Smooth muscle cell (in vitro differentiated cells): ENCODE measurements around the gene PSMD11. TPM values are rescaled to one million over a fixed set of nuclear protein-coding genes. Genes with fewer than 3 reads are reported as not detected.

Source experiments
- DNase-seq: peaks from one replicate; lab custom pipeline; 2025; ENCODE audit not compliant: unreplicated experiment; lab: John Stamatoyannopoulos, UW
- H2AFZ ChIP-seq: fragments of 200-600 bp; sonication (generic); 2 replicates; pipeline ENCODE4 v1.6.0; 2016; ENCODE audit warnings: antibody characterized with exemption, low read depth, mild to moderate bottlenecking
- H3F3A ChIP-seq: fragments of 200-600 bp; sonication (generic); 2 replicates; pipeline ENCODE4 v1.6.0; 2017; ENCODE audit warnings: antibody characterized with exemption, low read depth
- H3K27ac ChIP-seq: fragments of 200-600 bp; sonication (generic); 2 replicates; pipeline ENCODE4 v1.5.1; 2016; ENCODE audit warnings: low read depth, mild to moderate bottlenecking
- H3K27me3 ChIP-seq: fragments of 200-600 bp; sonication (generic); 2 replicates; pipeline ENCODE4 v1.6.1; 2016; ENCODE audit warnings: low read depth, mild to moderate bottlenecking
- H3K36me3 ChIP-seq: fragments of 200-600 bp; sonication (generic); 2 replicates; pipeline ENCODE4 v1.5.1; 2016; ENCODE audit warnings: low read depth
- H3K4me1 ChIP-seq: fragments of 200-600 bp; sonication (generic); 2 replicates; pipeline ENCODE4 v1.5.1; 2016; ENCODE audit warnings: low read depth
- H3K4me2 ChIP-seq: fragments of 200-600 bp; sonication (generic); 2 replicates; pipeline ENCODE4 v1.6.0; 2016; ENCODE audit warnings: mild to moderate bottlenecking
- H3K4me3 ChIP-seq: fragments of 200-600 bp; sonication (generic); 2 replicates; pipeline ENCODE4 v1.5.1; 2016; ENCODE audit warnings: mild to moderate bottlenecking
- H3K79me2 ChIP-seq: fragments of 200-600 bp; sonication (generic); 2 replicates; pipeline ENCODE4 v1.6.0; 2016; ENCODE audit warnings: low read depth, mild to moderate bottlenecking
- H3K9ac ChIP-seq: fragments of 200-600 bp; sonication (generic); 2 replicates; pipeline ENCODE4 v1.6.0; 2016; ENCODE audit warnings: low read depth
- H3K9me3 ChIP-seq: fragments of 200-600 bp; sonication (generic); replicated peaks from 2 replicates; pipeline ENCODE4 v1.5.1; 2016; ENCODE audit warnings: low read depth
- H4K20me1 ChIP-seq: fragments of 200-600 bp; sonication (generic); 2 replicates; pipeline ENCODE4 v1.6.0; 2016; ENCODE audit warnings: low read depth
- CTCF ChIP-seq: fragments of 200-600 bp; sonication (generic); IDR thresholded peaks from 2 replicates; pipeline ENCODE4 v1.5.1; 2017; ENCODE audit warnings: borderline replicate concordance, mild to moderate bottlenecking, antibody characterized with exemption; ENCODE audit not compliant: insufficient read depth, poor library complexity, severe bottlenecking
- WGBS: methylation state at CpG from one replicate; pipeline ENCODE4 v1.1.7; 2016; ENCODE audit warnings: low lambda C conversion rate; 5-methylcytosine and 5-hydroxymethylcytosine counted together
- polyA plus RNA-seq: library from polyadenylated mRNA; unstranded; fragments of >200 nt; fragmentation: Nextera tagmentation; extraction: Ambion mirVana; gene quantifications from 2 replicates; pipeline ENCODE4 v1.2.1, GENCODE V29; 2016
- total RNA-seq: library from RNA; depleted of rRNA; stranded (reverse); fragments of >200 nt; gene quantifications from 2 replicates; pipeline ENCODE4 v1.2.3, GENCODE V29; 2014

Gene PSMD11
- total and polyA plus RNA-seq, 2 experiments from 2014 or later = 46.9 to 150 TPM

GRCh38 chr17:32488604-32489180, 44.4 kb downstream of the PSMD11 start:
- no peak overlapping the region for H3K4me2 ChIP-seq

GRCh38 chr17:32489320-32490100, 45.2 kb downstream of the PSMD11 start:
- Histone ChIP-seq H3F3A (peaks cover 9% of the 10 kb centered on the region), H3K9ac (no peak overlapping the region), H3K79me2 (no peaks in the 10 kb centered on the region), H3K4me3 (no peak overlapping the region), H3K4me2 (no peak overlapping the region), H2AFZ (no peak overlapping the region), H3K27me3 (no peaks in the 10 kb centered on the region), H3K9me3 (no peaks in the 10 kb centered on the region), H3K36me3 (no peaks in the 10 kb centered on the region), H4K20me1 (peaks cover 24% of the 10 kb centered on the region), H3K4me1 (peaks cover 10% of the 10 kb centered on the region), H3K27ac (no peak overlapping the region)
- 92% methylated on average over 10 of the region's 10 CpGs for WGBS
- TF ChIP-seq CTCF = no peak
- DNase-seq = no peak

More at GRCh38 chr17:32488604-32489180, 44.4 kb downstream of the PSMD11 start:
- no peak overlapping the region for H3K27ac ChIP-seq
- H3K4me1 ChIP-seq = peaks cover 13% of the 10 kb centered on the region
- H3K4me3 ChIP-seq = no peak overlapping the region
- no peak overlapping the region for H2AFZ ChIP-seq
- no peak for DNase-seq
- H3K79me2 ChIP-seq = no peaks in the 10 kb centered on the region
- peaks cover 9% of the 10 kb centered on the region for H3F3A ChIP-seq
- peaks cover 24% of the 10 kb centered on the region for H4K20me1 ChIP-seq
- no peaks in the 10 kb centered on the region for H3K9me3 ChIP-seq
- H3K27me3 ChIP-seq = no peaks in the 10 kb centered on the region
- 98% methylated on average over 13 of the region's 13 CpGs for WGBS
- H3K36me3 ChIP-seq = no peaks in the 10 kb centered on the region
- TF ChIP-seq CTCF = no peak
- no peak overlapping the region for H3K9ac ChIP-seq

- Histone ChIP-seq H3K36me3 (no peaks in the 10 kb centered on the region), H3K9ac (no peak overlapping the region), H3K9me3 (no peaks in the 10 kb centered on the region), H3K79me2 (no peaks in the 10 kb centered on the region), H3K27me3 (no peaks in the 10 kb centered on the region), H3K4me3 (no peak overlapping the region), H3K27ac (no peak overlapping the region), H3F3A (peaks cover 9% of the 10 kb centered on the region), H2AFZ (no peak overlapping the region), H4K20me1 (peaks cover 24% of the 10 kb centered on the region), H3K4me1 (peaks cover 10% of the 10 kb centered on the region), H3K4me2 (no peak overlapping the region)
- WGBS = 86% methylated on average over 16 of the region's 16 CpGs
- no peak for TF ChIP-seq CTCF
- no peak for DNase-seq
Observed at GRCh38 chr17:32490101-32490482, 45.8 kb downstream of the PSMD11 start.
